ENCODE data around the gene WNT7B. TPM values are rescaled to one million over a fixed set of nuclear protein-coding genes. Genes with fewer than 3 reads are reported as not detected.

Gene WNT7B
- total and polyA plus RNA-seq, 2 of the 8 experiments (the other 6 are each of a cell fraction or from before 2014, with no cell fraction given): 0.14 to 0.24 TPM

DNA sequence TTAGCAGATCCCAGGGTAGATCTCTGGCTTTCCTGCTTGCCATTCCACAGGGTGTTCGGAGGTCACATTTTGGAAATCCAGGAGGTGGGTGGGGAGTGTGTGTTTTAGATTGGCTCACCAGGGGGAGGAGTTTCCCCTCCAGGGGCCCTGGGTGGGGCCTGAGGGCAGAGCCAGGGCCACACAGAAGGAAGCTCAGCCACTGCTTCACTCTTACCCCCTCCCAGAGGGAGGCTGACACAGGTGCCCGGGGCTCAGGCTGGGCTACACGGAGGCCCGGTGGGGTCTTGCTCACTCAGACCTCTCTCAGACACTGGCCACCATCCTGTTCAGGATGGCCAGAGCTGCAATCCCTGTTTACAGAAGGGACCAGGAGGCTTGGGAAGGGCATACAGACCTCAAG lies 2.5 kb downstream of the WNT7B start:
- ChIA-PET POLR2A (ENCODE audit: partially characterized antibody) (no interaction called here), CTCF (ENCODE audit: partially characterized antibody) (interaction anchor here (0.9 kb wide), 1 partner anchor 8 kb away, joined by 3 read pairs; no protein-coding TSS in a partner anchor)
- no peak overlapping the region for H2BK5ac ChIP-seq (ENCODE audit: low read depth, low read length)
- H3K23ac ChIP-seq (ENCODE audit: insufficient read length): no peak overlapping the region
- no peak overlapping the region for H2BK15ac ChIP-seq (ENCODE audit: low read length)
- DNase-seq (ENCODE audit: low read depth in 1 of 2, low spot score in 2 of 2) (no peak), FAIRE-seq (no peak)
- H3K4me1 ChIP-seq (replicated peaks in 1 of 4; ENCODE audit: control insufficient read depth in 3 of 4, insufficient read depth in 4 of 4, low read length in 3 of 4): peaks cover 3 to 43% (median 30%) of the 10 kb centered on the region in 4 experiments
- H4K5ac ChIP-seq (ENCODE audit: insufficient read length, low read depth, low read length): no peak overlapping the region
- H3K4ac ChIP-seq (replicated peaks; ENCODE audit: insufficient read length, low read depth, low read length): no peak overlapping the region
- peaks cover 0 to 1% of the 10 kb centered on the region in 2 experiments; a peak in 1 of 4 replicates for H3K79me2 ChIP-seq (ENCODE audit: control insufficient read depth in 1 of 2, insufficient read depth in 2 of 2, low read length in 2 of 2)
- no peak overlapping the region for H4K8ac ChIP-seq (ENCODE audit: extremely low read depth, insufficient read depth, low read length)
- no peak overlapping the region for H3K4me3 ChIP-seq (ENCODE audit: extremely low read depth in 1 of 4, insufficient read depth in 2 of 4, low read depth in 3 of 4, low read length in 4 of 4)
- WGBS, 2 experiments (ENCODE audit: extremely low coverage in 1 of 2, insufficient coverage in 1 of 2, insufficient read length in 1 of 2, insufficient replicate concordance in 2 of 2, low coverage in 1 of 2, low lambda C conversion rate in 2 of 2, missing lambda C conversion rate in 1 of 2): 39% methylated on average over 4 of the region's 4 CpGs; no CpG with 5 or more reads in 1 of the 2 experiments
- H2BK12ac ChIP-seq (ENCODE audit: low read depth, low read length): no peak overlapping the region
- H2AK5ac ChIP-seq (ENCODE audit: low read depth, low read length): no peak overlapping the region
- no peak overlapping the region for H3K14ac ChIP-seq (ENCODE audit: insufficient read length)
- no peak overlapping the region for H2BK20ac ChIP-seq (ENCODE audit: low read length)
- no peak overlapping the region for H4K91ac ChIP-seq (replicated peaks; ENCODE audit: insufficient read length, low read length)
- H3K36me3 ChIP-seq (ENCODE audit: control insufficient read depth in 2 of 4, insufficient read depth in 4 of 4, low read length in 3 of 4): peaks cover 0 to 24% (median 0%) of the 10 kb centered on the region in 4 experiments; a peak in 4 of 8 replicates
- H2BK120ac ChIP-seq (replicated peaks; ENCODE audit: low read depth, low read length): no peak overlapping the region
- H3K27ac ChIP-seq (ENCODE audit: low read depth, low read length): no peak overlapping the region
- H3K9ac ChIP-seq (replicated peaks in 1 of 4; ENCODE audit: extremely low read depth in 1 of 4, low read depth in 3 of 4, low read length in 3 of 4): no peak overlapping the region
- no peak for TF ChIP-seq TAF7 (optimal IDR thresholded peaks at IDR 0.05; ENCODE audit: borderline replicate concordance, low read depth, low read length)
- TF ChIP-seq RNF2 (IDR thresholded peaks at IDR 0.05; ENCODE audit: borderline replicate concordance, low read depth, low read length, missing control alignments, poor library complexity, severe bottlenecking): no peak
- no peak for TF ChIP-seq CBX8 (IDR thresholded peaks at IDR 0.05; ENCODE audit: borderline replicate concordance, low read depth, low read length)
- TF ChIP-seq CREB1 (IDR thresholded peaks at IDR 0.05): no peak
- TF ChIP-seq FOSL1 (IDR thresholded peaks at IDR 0.05; ENCODE audit: insufficient read depth, low read depth, low read length): no peak
- no peak for TF ChIP-seq CHD1 (IDR thresholded peaks at IDR 0.05; ENCODE audit: low read depth, low read length)
- TF ChIP-seq RFX5 (IDR thresholded peaks at IDR 0.05; ENCODE audit: borderline replicate concordance, low read depth, low read length): no peak
- TF ChIP-seq HDAC6 (IDR thresholded peaks at IDR 0.05; ENCODE audit: low read depth, low read length): no peak
- no peak for TF ChIP-seq POLR2AphosphoS5 (IDR thresholded peaks at IDR 0.05; ENCODE audit: low read depth, low read length)
- no peak for TF ChIP-seq POU5F1 (IDR thresholded peaks at IDR 0.05; ENCODE audit: low read depth, low read length)
- no peak for TF ChIP-seq GTF2F1 (IDR thresholded peaks at IDR 0.05; ENCODE audit: borderline replicate concordance, low read depth, low read length)
- no peak overlapping the region for H3K56ac ChIP-seq (replicated peaks; ENCODE audit: insufficient read length, low read depth, low read length)
- H3K18ac ChIP-seq (ENCODE audit: extremely low read depth, low read length): no peak overlapping the region; the same call in 1 of the 2 replicates
- peaks cover 80 to 98% (median 94%) of the 10 kb centered on the region in 4 experiments for H3K27me3 ChIP-seq (replicated peaks in 1 of 4; ENCODE audit: control insufficient read depth in 3 of 4, extremely low read depth in 1 of 4, insufficient read depth in 3 of 4, low read length in 3 of 4)
- H3K79me1 ChIP-seq (ENCODE audit: low read depth, low read length): no peaks in the 10 kb centered on the region
- H4K20me1 ChIP-seq (replicated peaks in 1 of 2; ENCODE audit: control insufficient read depth in 1 of 2, insufficient read depth in 2 of 2, low read length in 2 of 2): peaks cover 2 to 28% of the 10 kb centered on the region in 2 experiments
- H3K23me2 ChIP-seq (ENCODE audit: low read depth, low read length): peaks cover 14% of the 10 kb centered on the region; the same call in 1 of the 2 replicates
- peaks cover 5 to 14% of the 10 kb centered on the region in 2 experiments; a peak in 3 of 4 replicates for H3K9me3 ChIP-seq (ENCODE audit: insufficient read depth in 2 of 2, low read depth in 1 of 2, low read length in 1 of 2)
- peak overlapping the region in 1 of 2 experiments; percentile 53; a peak in 1 of 4 replicates for H3K4me2 ChIP-seq (ENCODE audit: insufficient read depth in 1 of 2, low read depth in 2 of 2, low read length in 2 of 2)
- no peak overlapping the region for H2AFZ ChIP-seq (ENCODE audit: low read length)
